Transverse colon (tissue), 4 donors: ENCODE results near the gene PLPPR3. TPM values are rescaled to one million over a fixed set of nuclear protein-coding genes. Genes with fewer than 3 reads are reported as not detected.

Source experiments
- DNase-seq: peaks from one replicate; pipeline ENCODE4 v3.0.0-alpha.2; 2019
- H3K27ac ChIP-seq, 4 donors: fragments of 200-600 bp; sonication (generic); 2 replicates each; pipeline ENCODE4 v1.5.1; 2016 to 2018; ENCODE audit warnings: inconsistent platforms in 4 of 4
- H3K27me3 ChIP-seq: fragments of 200-600 bp; sonication (generic); 2 replicates; pipeline ENCODE4 v1.5.1; 2017; ENCODE audit warnings: inconsistent platforms
- H3K36me3 ChIP-seq, 4 donors: fragments of 200-600 bp; sonication (generic); 2 replicates each; pipeline ENCODE4 v1.5.1; 2017 to 2019; ENCODE audit warnings: inconsistent platforms in 4 of 4
- H3K4me1 ChIP-seq, 4 donors: fragments of 200-600 bp; sonication (generic); 2 replicates each; pipeline ENCODE4 v1.5.1; 2017 to 2020; ENCODE audit warnings: inconsistent platforms in 4 of 4
- H3K4me3 ChIP-seq, 4 donors: fragments of 200-600 bp; sonication (generic); 1 replicate in 1 of 4; 2 replicates in 3 of 4; pipeline versions ENCODE4 v1.5.1 to v1.6.1; 2017 to 2019; ENCODE audit warnings: inconsistent platforms in 4 of 4
- H3K9me3 ChIP-seq, 2 donors: fragments of 200-600 bp; sonication (generic); 2 replicates each; pipeline ENCODE4 v1.5.1; 2017 to 2019; ENCODE audit warnings: inconsistent platforms in 2 of 2
- EP300 ChIP-seq: sonication (generic); formaldehyde crosslinking; IDR thresholded peaks from one replicate; pipeline ENCODE4 v1.6.1; 2017; ENCODE audit warnings: antibody characterized with exemption, low read depth
- POLR2A ChIP-seq: fragments of 450-650 bp; IDR thresholded peaks from one replicate; pipeline ENCODE4 v1.6.1; 2016; ENCODE audit warnings: antibody characterized with exemption, mild to moderate bottlenecking, moderate library complexity
- POLR2AphosphoS5 ChIP-seq, 3 donors: sonication (generic); formaldehyde crosslinking; IDR thresholded peaks; one replicate each; pipeline ENCODE4 v1.6.1; 2016; ENCODE audit warnings: antibody characterized with exemption in 3 of 3
- WGBS, 2 donors: methylation state at CpG; one replicate each; pipeline ENCODE4 v1.1.5; 2018; ENCODE audit warnings: low coverage in 1 of 2; 5-methylcytosine and 5-hydroxymethylcytosine counted together
- in situ Hi-C, 4 donors: fragments of 200-750 bp; cut with MboI; loops; one replicate each; pipeline versions ENCODE4 v1.15.0 to v1.15.1; 2017; ENCODE audit warnings: low sequenced_read_pairs in 3 of 4, low pct_ligation_motif_present in 1 of 4, low pct_unique_long_range_greater_than_20kb in 1 of 4
- intact Hi-C: fragments of 100-400 bp; cut with DNase I; formaldehyde crosslinking; loops from one replicate; pipeline ENCODE4 v1.15.1; 2023; ENCODE audit warnings: low total_unique reads
- total RNA-seq, 4 donors: library from RNA; depleted of rRNA; stranded (reverse); fragments of >200 nt; gene quantifications; one replicate each; pipeline ENCODE4 v1.1.0, GENCODE V29; 2016
- TF ChIP-seq, protein P1 (sequence below), 5 experiments: fragments of 200-600 bp in 3 of 5; fragments of 450-650 bp in 2 of 5; sonication (generic) in 3 of 5; IDR thresholded peaks; 1 replicate in 2 of 5; 2 replicates in 3 of 5; pipeline ENCODE4 v1.5.1; 2016 to 2017; ENCODE audit warnings: antibody characterized with exemption in 5 of 5, inconsistent platforms in 3 of 5, mild to moderate bottlenecking in 2 of 5, moderate library complexity in 1 of 5

Gene PLPPR3
- total RNA-seq, 4 donors from 2014 or later: not detected

DNA sequence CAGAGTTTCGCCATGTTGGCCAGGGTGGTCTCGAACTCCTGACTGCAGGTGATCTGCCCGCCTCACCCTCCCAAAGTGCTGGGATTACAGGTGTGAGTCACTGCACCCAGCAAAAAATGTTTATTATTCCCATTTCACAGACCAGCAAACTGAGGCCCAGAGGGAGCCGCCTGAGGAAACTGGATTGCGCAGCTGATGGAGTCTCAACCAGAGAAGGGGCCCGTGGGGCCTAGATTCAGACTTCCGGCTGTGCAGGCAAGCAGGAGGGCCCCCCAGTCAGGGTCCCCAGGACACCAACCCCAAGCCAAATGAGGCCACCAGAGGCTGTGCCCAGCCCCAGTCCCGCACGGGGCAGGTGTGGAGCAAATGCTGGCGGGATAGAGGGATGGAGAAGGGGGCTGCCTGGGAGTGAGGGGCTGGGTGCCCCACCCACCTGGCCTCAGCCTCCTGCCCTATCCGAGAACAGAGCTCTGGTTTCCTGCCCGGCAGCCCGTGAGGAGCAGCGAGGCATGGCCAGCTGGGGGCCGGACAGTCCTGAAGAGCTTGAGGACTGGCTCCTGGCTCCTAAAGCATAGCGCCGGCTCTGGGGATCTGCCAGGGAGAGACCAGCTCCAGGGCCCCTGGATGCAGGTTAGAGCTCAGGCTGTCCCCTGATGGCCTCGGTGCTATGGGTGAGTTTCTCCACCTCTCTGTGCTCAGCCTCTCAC lies 48.9 kb downstream of the PLPPR3 start:
- H3K4me3 ChIP-seq: no peak overlapping the region
- WGBS, 2 donors: 76% methylated on average over 15 of the region's 18 CpGs; no CpG with 5 or more reads in 1 of the 2 donors
- intact Hi-C loops: loop anchor here (5.0 to 10.0 kb wide), 2 partner anchors 72 to 139 kb away; partner anchors contain the start of genes PRTN3 and R3HDM4
- H3K36me3 ChIP-seq: no peaks in the 10 kb centered on the region
- peaks cover 0 to 4% (median 0%) of the 10 kb centered on the region in 4 donors for H3K4me1 ChIP-seq
- in situ Hi-C loops: loop anchor here in 1 of 4 donors (10.0 kb wide), 1 partner anchor 82 kb away; the partner anchor contains the start of genes CFD and ELANE
- no peak for TF ChIP-seq EP300
- TF ChIP-seq POLR2A: no peak
- TF ChIP-seq POLR2AphosphoS5 (IDR thresholded peaks at IDR 0.05): no peak
- TF ChIP-seq, protein P1, sequence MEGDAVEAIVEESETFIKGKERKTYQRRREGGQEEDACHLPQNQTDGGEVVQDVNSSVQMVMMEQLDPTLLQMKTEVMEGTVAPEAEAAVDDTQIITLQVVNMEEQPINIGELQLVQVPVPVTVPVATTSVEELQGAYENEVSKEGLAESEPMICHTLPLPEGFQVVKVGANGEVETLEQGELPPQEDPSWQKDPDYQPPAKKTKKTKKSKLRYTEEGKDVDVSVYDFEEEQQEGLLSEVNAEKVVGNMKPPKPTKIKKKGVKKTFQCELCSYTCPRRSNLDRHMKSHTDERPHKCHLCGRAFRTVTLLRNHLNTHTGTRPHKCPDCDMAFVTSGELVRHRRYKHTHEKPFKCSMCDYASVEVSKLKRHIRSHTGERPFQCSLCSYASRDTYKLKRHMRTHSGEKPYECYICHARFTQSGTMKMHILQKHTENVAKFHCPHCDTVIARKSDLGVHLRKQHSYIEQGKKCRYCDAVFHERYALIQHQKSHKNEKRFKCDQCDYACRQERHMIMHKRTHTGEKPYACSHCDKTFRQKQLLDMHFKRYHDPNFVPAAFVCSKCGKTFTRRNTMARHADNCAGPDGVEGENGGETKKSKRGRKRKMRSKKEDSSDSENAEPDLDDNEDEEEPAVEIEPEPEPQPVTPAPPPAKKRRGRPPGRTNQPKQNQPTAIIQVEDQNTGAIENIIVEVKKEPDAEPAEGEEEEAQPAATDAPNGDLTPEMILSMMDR (IDR thresholded peaks at IDR 0.05): no peak
- peaks cover 3% of the 10 kb centered on the region for H3K27me3 ChIP-seq
- no peaks in the 10 kb centered on the region for H3K9me3 ChIP-seq
- DNase-seq: no peak
- no peak overlapping the region for H3K27ac ChIP-seq

DNA sequence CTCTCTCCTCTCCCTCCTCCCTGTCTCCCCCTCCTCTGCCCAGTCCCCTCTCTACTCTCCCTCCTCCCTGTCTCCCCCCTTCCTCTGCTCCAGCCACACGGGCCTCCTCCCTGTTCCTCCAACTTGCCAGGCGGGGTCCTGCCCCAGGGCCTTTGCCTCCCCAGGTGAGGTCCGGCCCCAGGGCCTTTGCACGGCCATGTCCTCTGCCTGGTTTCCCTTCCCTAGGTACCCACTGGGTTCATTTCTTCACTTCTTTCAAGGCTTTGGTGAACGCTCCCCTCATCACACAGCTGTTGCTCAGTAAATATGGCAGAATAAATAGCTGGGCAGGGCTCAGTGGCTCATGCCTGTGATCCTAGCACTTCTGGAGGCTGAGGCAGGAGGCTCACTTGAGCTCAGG lies 49.7 kb downstream of the PLPPR3 start:
- WGBS, 2 donors: 75 to 100% methylated on average over 1 to 5 of the region's 5 CpGs
- intact Hi-C loops (loop anchor here (5.0 to 10.0 kb wide), 2 partner anchors 73 to 140 kb away; partner anchors contain the start of genes PRTN3 and R3HDM4), in situ Hi-C loops (loop anchor here in 1 of 4 donors (10.0 kb wide), 1 partner anchor 83 kb away; the partner anchor contains the start of genes CFD and ELANE)

DNA sequence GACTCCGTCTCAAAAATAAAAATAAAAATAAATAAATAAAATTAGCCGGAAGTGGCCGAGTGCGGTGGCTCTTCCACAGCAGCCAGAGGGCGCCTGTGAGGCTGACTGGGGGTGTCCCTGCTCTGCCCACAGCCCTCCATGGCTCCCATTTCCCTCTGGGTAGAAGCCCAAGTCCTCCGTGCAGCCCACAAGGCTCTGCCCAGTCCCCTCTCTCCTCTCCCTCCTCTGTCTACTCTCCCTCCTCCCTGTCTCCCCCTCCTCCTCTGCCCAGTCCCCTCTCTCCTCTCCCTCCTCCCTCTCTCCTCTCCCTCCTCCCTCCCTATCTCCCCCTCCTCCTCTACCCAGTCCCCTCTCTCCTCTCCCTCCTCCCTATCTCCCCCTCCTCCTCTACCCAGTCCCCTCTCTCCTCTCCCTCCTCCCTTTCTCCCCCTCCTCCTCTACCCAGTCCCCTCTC lies 50.4 kb downstream of the PLPPR3 start:
- TF ChIP-seq POLR2A (no peak), POLR2AphosphoS5 (IDR thresholded peaks at IDR 0.05) (no peak), EP300 (no peak)
- TF ChIP-seq, protein P1 (IDR thresholded peaks at IDR 0.05): peak; percentile 30 to 48 (median 42)
- Histone ChIP-seq H3K27me3 (peaks cover 3% of the 10 kb centered on the region), H3K27ac (no peak overlapping the region), H3K9me3 (no peaks in the 10 kb centered on the region), H3K4me1 (peaks cover 0 to 4% (median 0%) of the 10 kb centered on the region in 4 donors), H3K36me3 (no peaks in the 10 kb centered on the region), H3K4me3 (no peak overlapping the region)
- in situ Hi-C loops (loop anchor here in 1 of 4 donors (10.0 kb wide), 1 partner anchor 83 kb away; the partner anchor contains the start of genes CFD and ELANE), intact Hi-C loops (loop anchor here (5.0 to 10.0 kb wide), 2 partner anchors 73 to 141 kb away; partner anchors contain the start of genes PRTN3 and R3HDM4)
- DNase-seq: no peak
- 13% methylated on average over 6 of the region's 6 CpGs for WGBS, 2 donors

More for the DNA sequence above, 49.7 kb downstream of the PLPPR3 start:
- Histone ChIP-seq H3K4me1 (peaks cover 0 to 4% (median 0%) of the 10 kb centered on the region in 4 donors), H3K9me3 (no peaks in the 10 kb centered on the region), H3K27ac (no peak overlapping the region), H3K4me3 (no peak overlapping the region), H3K36me3 (no peaks in the 10 kb centered on the region), H3K27me3 (peaks cover 3% of the 10 kb centered on the region)
- TF ChIP-seq, protein P1 (IDR thresholded peaks at IDR 0.05): no peak
- TF ChIP-seq POLR2AphosphoS5 (IDR thresholded peaks at IDR 0.05): no peak
- TF ChIP-seq EP300: no peak
- no peak for TF ChIP-seq POLR2A
- no peak for DNase-seq

DNA sequence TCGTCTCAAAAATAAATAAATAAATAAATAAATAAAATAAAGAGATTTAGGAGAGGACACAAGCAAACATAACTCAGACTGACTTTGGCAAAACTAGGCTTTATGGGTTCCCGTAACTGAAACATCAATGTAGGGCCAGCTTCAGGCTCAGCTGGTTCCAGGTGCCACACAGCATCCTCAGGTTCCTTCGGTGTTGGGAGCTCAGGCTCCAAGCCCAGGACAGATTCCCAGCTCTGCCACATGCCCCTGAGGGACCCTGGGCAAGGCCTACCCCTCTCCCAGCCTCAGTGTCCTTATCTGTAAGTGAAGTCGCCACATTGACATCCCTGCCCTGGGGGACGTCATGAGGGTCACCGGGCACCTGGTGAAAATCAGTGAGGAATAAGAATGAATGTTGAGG lies 52.1 kb downstream of the PLPPR3 start:
- in situ Hi-C loops: loop anchor here in 3 of 4 donors (10.0 kb wide), 3 partner anchors 85 to 215 kb away; partner anchors contain the start of genes CFD (in 2 of the 3), ELANE (in 2 of the 3), WDR18 (in 2 of the 3) and ARID3A (in 1 of the 3)

More for the DNA sequence above, 52.1 kb downstream of the PLPPR3 start:
- Histone ChIP-seq H3K36me3 (no peaks in the 10 kb centered on the region), H3K4me1 (peaks cover 0 to 4% (median 0%) of the 10 kb centered on the region in 4 donors), H3K27me3 (peaks cover 3% of the 10 kb centered on the region), H3K27ac (no peak overlapping the region), H3K9me3 (no peaks in the 10 kb centered on the region), H3K4me3 (no peak overlapping the region)
- intact Hi-C loops: loop anchor here (5.0 to 10.0 kb wide), 3 partner anchors 75 to 205 kb away; partner anchors contain the start of genes PRTN3 and R3HDM4
- 75 to 88% methylated on average over 2 to 6 of the region's 6 CpGs for WGBS, 2 donors
- no peak for TF ChIP-seq POLR2AphosphoS5 (IDR thresholded peaks at IDR 0.05)
- TF ChIP-seq POLR2A: no peak
- TF ChIP-seq, protein P1 (IDR thresholded peaks at IDR 0.05): no peak
- no peak for TF ChIP-seq EP300
- no peak for DNase-seq
